ENCODE results near the gene NPFFR2. TPM values are rescaled to one million over a fixed set of nuclear protein-coding genes. Genes with fewer than 3 reads are reported as not detected.

The NPFFR2 gene
- total and polyA plus RNA-seq, 2 of the 13 experiments (the other 11 are each of a cell fraction or from before 2014, with no cell fraction given): not detected

DNA sequence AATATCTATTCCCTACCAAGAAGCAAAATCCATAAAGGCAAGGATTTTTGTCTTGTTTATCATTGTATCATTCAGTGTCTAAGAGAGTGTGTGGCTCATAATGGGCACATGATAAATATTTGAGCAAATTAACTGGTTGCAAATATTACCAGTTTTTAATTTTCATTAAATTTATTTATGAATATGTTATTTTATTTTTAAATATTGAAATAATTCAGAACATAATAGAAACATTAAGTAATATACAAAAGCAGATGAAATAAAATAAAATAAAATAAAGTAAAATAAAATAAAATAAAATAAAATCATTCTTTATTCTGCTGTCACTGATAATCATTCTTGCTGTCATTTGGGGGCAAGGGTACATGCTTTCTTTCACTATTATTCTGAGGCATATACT lies 120.9 kb downstream of the NPFFR2 start:
- Histone ChIP-seq H3K27ac (ENCODE audit: extremely low read length, insufficient read depth, low read length) (no peak overlapping the region), H3K27me3 (ENCODE audit: control insufficient read depth in 1 of 2, insufficient read depth in 2 of 2, low read length in 2 of 2) (no peaks in the 10 kb centered on the region), H3K9ac (ENCODE audit: insufficient read depth, low read depth, low read length) (no peak overlapping the region), H3K4me2 (ENCODE audit: low read depth, low read length) (no peak overlapping the region), H3K9me3 (ENCODE audit: low read length) (no peaks in the 10 kb centered on the region), H3K4me3 (replicated peaks in 1 of 3; ENCODE audit: insufficient read depth in 1 of 3, low read depth in 2 of 3, low read length in 3 of 3) (no peak overlapping the region), H3K79me2 (ENCODE audit: insufficient read depth, low read length) (no peaks in the 10 kb centered on the region), H4K20me1 (ENCODE audit: insufficient read depth, low read length) (no peaks in the 10 kb centered on the region), H3K4me1 (ENCODE audit: insufficient read depth, low read length) (no peaks in the 10 kb centered on the region), H3K36me3 (replicated peaks in 1 of 2; ENCODE audit: control insufficient read depth in 1 of 2, insufficient read depth in 2 of 2, low read length in 2 of 2) (no peaks in the 10 kb centered on the region), H2AFZ (ENCODE audit: low read length) (no peak overlapping the region)
- in situ Hi-C loops (cut with HindIII; ENCODE audit: extremely low pct_ligation_motif_present, low pct_unique_long_range_greater_than_20kb): no loop called here
- ATAC-seq (no peak), FAIRE-seq (no peak), DNase-seq (ENCODE audit: low spot score) (no peak)
- ChIA-PET CTCF (ENCODE audit: low intra/inter-chr PET ratio, low total read pairs) (no interaction called here), POLR2A (no interaction called here)
- intact Hi-C loops (cut with micrococcal nuclease; ENCODE audit: unreplicated experiment): no loop called here
- no TSS peak for BruUV-seq (replicated peaks)
- TF ChIP-seq CAMTA2 (CRISPR knock-in tag; IDR thresholded peaks at IDR 0.05; ENCODE audit: borderline replicate concordance) (no peak), ZMYM2 (CRISPR knock-in tag; IDR thresholded peaks at IDR 0.05) (no peak), ZNF782 (CRISPR knock-in tag; IDR thresholded peaks at IDR 0.05; ENCODE audit: borderline replicate concordance) (no peak), ZSCAN22 (CRISPR knock-in tag; IDR thresholded peaks at IDR 0.05) (no peak), REL (CRISPR knock-in tag; conservative IDR thresholded peaks at IDR 0.05) (no peak), RXRB (CRISPR knock-in tag; IDR thresholded peaks at IDR 0.05; ENCODE audit: borderline replicate concordance) (no peak), HOXA5 (CRISPR knock-in tag; IDR thresholded peaks at IDR 0.05) (no peak), SOX13 (IDR thresholded peaks at IDR 0.05) (no peak), SOX13 (CRISPR knock-in tag; conservative IDR thresholded peaks at IDR 0.05 in 1 of 2, IDR thresholded peaks at IDR 0.05 in 1 of 2) (no peak), PCBP2 (optimal IDR thresholded peaks at IDR 0.05; ENCODE audit: low read depth, low read length, poor library complexity, severe bottlenecking) (no peak), KDM5B (CRISPR knock-in tag; IDR thresholded peaks at IDR 0.05; ENCODE audit: borderline replicate concordance) (no peak), ZNF761 (CRISPR knock-in tag; conservative IDR thresholded peaks at IDR 0.05) (no peak), RFXAP (CRISPR knock-in tag; IDR thresholded peaks at IDR 0.05; ENCODE audit: borderline replicate concordance) (no peak), TBP (CRISPR knock-in tag; IDR thresholded peaks at IDR 0.05) (no peak)
- TF ChIP-seq, protein P1, sequence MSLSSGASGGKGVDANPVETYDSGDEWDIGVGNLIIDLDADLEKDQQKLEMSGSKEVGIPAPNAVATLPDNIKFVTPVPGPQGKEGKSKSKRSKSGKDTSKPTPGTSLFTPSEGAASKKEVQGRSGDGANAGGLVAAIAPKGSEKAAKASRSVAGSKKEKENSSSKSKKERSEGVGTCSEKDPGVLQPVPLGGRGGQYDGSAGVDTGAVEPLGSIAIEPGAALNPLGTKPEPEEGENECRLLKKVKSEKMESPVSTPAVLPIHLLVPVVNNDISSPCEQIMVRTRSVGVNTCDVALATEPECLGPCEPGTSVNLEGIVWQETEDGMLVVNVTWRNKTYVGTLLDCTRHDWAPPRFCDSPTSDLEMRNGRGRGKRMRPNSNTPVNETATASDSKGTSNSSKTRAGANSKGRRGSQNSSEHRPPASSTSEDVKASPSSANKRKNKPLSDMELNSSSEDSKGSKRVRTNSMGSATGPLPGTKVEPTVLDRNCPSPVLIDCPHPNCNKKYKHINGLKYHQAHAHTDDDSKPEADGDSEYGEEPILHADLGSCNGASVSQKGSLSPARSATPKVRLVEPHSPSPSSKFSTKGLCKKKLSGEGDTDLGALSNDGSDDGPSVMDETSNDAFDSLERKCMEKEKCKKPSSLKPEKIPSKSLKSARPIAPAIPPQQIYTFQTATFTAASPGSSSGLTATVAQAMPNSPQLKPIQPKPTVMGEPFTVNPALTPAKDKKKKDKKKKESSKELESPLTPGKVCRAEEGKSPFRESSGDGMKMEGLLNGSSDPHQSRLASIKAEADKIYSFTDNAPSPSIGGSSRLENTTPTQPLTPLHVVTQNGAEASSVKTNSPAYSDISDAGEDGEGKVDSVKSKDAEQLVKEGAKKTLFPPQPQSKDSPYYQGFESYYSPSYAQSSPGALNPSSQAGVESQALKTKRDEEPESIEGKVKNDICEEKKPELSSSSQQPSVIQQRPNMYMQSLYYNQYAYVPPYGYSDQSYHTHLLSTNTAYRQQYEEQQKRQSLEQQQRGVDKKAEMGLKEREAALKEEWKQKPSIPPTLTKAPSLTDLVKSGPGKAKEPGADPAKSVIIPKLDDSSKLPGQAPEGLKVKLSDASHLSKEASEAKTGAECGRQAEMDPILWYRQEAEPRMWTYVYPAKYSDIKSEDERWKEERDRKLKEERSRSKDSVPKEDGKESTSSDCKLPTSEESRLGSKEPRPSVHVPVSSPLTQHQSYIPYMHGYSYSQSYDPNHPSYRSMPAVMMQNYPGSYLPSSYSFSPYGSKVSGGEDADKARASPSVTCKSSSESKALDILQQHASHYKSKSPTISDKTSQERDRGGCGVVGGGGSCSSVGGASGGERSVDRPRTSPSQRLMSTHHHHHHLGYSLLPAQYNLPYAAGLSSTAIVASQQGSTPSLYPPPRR (CRISPR knock-in tag; IDR thresholded peaks at IDR 0.05; ENCODE audit: borderline replicate concordance): no peak
- TF ChIP-seq, protein P2, sequence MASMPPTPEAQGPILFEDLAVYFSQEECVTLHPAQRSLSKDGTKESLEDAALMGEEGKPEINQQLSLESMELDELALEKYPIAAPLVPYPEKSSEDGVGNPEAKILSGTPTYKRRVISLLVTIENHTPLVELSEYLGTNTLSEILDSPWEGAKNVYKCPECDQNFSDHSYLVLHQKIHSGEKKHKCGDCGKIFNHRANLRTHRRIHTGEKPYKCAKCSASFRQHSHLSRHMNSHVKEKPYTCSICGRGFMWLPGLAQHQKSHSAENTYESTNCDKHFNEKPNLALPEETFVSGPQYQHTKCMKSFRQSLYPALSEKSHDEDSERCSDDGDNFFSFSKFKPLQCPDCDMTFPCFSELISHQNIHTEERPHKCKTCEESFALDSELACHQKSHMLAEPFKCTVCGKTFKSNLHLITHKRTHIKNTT (CRISPR knock-in tag; IDR thresholded peaks at IDR 0.05): no peak
- TF ChIP-seq, protein P3, sequence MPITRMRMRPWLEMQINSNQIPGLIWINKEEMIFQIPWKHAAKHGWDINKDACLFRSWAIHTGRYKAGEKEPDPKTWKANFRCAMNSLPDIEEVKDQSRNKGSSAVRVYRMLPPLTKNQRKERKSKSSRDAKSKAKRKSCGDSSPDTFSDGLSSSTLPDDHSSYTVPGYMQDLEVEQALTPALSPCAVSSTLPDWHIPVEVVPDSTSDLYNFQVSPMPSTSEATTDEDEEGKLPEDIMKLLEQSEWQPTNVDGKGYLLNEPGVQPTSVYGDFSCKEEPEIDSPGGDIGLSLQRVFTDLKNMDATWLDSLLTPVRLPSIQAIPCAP (CRISPR knock-in tag; IDR thresholded peaks at IDR 0.05; ENCODE audit: low read depth): no peak
- TF ChIP-seq, protein P4, sequence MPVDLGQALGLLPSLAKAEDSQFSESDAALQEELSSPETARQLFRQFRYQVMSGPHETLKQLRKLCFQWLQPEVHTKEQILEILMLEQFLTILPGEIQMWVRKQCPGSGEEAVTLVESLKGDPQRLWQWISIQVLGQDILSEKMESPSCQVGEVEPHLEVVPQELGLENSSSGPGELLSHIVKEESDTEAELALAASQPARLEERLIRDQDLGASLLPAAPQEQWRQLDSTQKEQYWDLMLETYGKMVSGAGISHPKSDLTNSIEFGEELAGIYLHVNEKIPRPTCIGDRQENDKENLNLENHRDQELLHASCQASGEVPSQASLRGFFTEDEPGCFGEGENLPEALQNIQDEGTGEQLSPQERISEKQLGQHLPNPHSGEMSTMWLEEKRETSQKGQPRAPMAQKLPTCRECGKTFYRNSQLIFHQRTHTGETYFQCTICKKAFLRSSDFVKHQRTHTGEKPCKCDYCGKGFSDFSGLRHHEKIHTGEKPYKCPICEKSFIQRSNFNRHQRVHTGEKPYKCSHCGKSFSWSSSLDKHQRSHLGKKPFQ (CRISPR knock-in tag; IDR thresholded peaks at IDR 0.05; ENCODE audit: insufficient replicate concordance): no peak
